22Rv1 (cell line): ENCODE measurements around the gene AKIP1.

Experiments
- CTCF ChIP-seq: fragments of 450-650 bp; IDR thresholded peaks from 2 replicates; pipeline ENCODE4 v1.5.1; 2017; ENCODE audit warnings: mild to moderate bottlenecking
- ZFX ChIP-seq: fragments of 450-650 bp; IDR thresholded peaks from 2 replicates; pipeline ENCODE4 v1.6.1; 2017; ENCODE audit warnings: antibody characterized with exemption, borderline replicate concordance

GRCh38 chr11:8871171-8871775 lies 39.7 kb upstream of the AKIP1 start:
- no peak for TF ChIP-seq CTCF
- no peak for TF ChIP-seq ZFX
